CD4-positive, alpha-beta T cell treated with Interleukin-15 for 4 hours (primary cell): ENCODE results near the gene LGR5.

Experiments used
- DNase-seq: peaks from one replicate; pipeline ENCODE4 v3.0.0-alpha.2; 2020; ENCODE audit warnings: low spot score

The LGR5 gene

GRCh38 chr12:71594214-71594948 is 154.8 kb downstream of the LGR5 start:
- no peak for DNase-seq

- DNase-seq, result no peak
These were observed 159.6 kb downstream of the LGR5 start for GRCh38 chr12:71599210-71599609.

GRCh38 chr12:71601546-71601945 is 161.9 kb downstream of the LGR5 start:
- DNase-seq, result no peak

- no peak for DNase-seq
These were observed 163.4 kb downstream of the LGR5 start for GRCh38 chr12:71602761-71603577.

GRCh38 chr12:71605039-71605438 is 165.4 kb downstream of the LGR5 start:
- no peak for DNase-seq

- DNase-seq, result no peak
These were observed 168.1 kb downstream of the LGR5 start for GRCh38 chr12:71607494-71608330.

GRCh38 chr12:71610031-71610795 is 170.6 kb downstream of the LGR5 start:
- DNase-seq, result no peak

GRCh38 chr12:71621938-71622337 is 182.3 kb downstream of the LGR5 start:
- no peak for DNase-seq

- no peak for DNase-seq
These were observed 185.9 kb downstream of the LGR5 start for GRCh38 chr12:71625476-71625875.

GRCh38 chr12:71626098-71626497 is 186.5 kb downstream of the LGR5 start:
- no peak for DNase-seq

GRCh38 chr12:71626768-71627167 is 187.2 kb downstream of the LGR5 start:
- DNase-seq, result no peak

- DNase-seq, result no peak
These were observed 187.9 kb downstream of the LGR5 start for GRCh38 chr12:71627438-71628002.
